ENCODE results near the gene TRIM52.

- no peak for TF ChIP-seq MXI1 (IDR thresholded peaks at IDR 0.05; ENCODE audit: low read depth, low read length)
- no peak for TF ChIP-seq CTCF (IDR thresholded peaks at IDR 0.05)
These were observed 2.4 kb downstream of the TRIM52 start for GRCh38 chr5:181258576-181258975.

All from SK-N-SH (cell line).